IPS-15b (cell line): ENCODE measurements around the gene CEBPG.

Experiments used
- H3K27me3 ChIP-seq: one replicate; pipeline ENCODE4 v1.6.1; 2013; ENCODE audit warnings: low read length; ENCODE audit not compliant: control insufficient read depth, insufficient read depth
- H3K36me3 ChIP-seq: one replicate; pipeline ENCODE4 v1.6.1; 2013; ENCODE audit warnings: low read length; ENCODE audit not compliant: control insufficient read depth, insufficient read depth
- H3K4me1 ChIP-seq: one replicate; pipeline ENCODE4 v1.6.1; 2013; ENCODE audit warnings: mild to moderate bottlenecking, low read length; ENCODE audit not compliant: control insufficient read depth, insufficient read depth
- H3K4me3 ChIP-seq: one replicate; pipeline ENCODE4 v1.5.1; 2013; ENCODE audit warnings: low read depth, low read length
- H3K9ac ChIP-seq: one replicate; pipeline ENCODE4 v1.6.1; 2013; ENCODE audit warnings: low read depth, mild to moderate bottlenecking, low read length
- H3K9me3 ChIP-seq: one replicate; pipeline ENCODE4 v1.6.1; 2013; ENCODE audit warnings: mild to moderate bottlenecking, low read length; ENCODE audit not compliant: control insufficient read depth, insufficient read depth

Gene CEBPG

GRCh38 chr19:33386361-33386858 lies 12.9 kb downstream of the CEBPG start:
- Histone ChIP-seq H3K4me3 (no peak overlapping the region), H3K27me3 (no peaks in the 10 kb centered on the region), H3K9ac (no peak overlapping the region), H3K4me1 (peaks cover under 1% of the 10 kb centered on the region), H3K36me3 (peaks cover 13% of the 10 kb centered on the region), H3K9me3 (no peaks in the 10 kb centered on the region)

GRCh38 chr19:33387351-33388230 lies 14.1 kb downstream of the CEBPG start:
- no peaks in the 10 kb centered on the region for H3K9me3 ChIP-seq
- no peaks in the 10 kb centered on the region for H3K27me3 ChIP-seq
- H3K36me3 ChIP-seq: peaks cover 13% of the 10 kb centered on the region
- H3K4me1 ChIP-seq: no peaks in the 10 kb centered on the region
- H3K4me3 ChIP-seq: no peak overlapping the region
- H3K9ac ChIP-seq: no peak overlapping the region

GRCh38 chr19:33388231-33388724 lies 14.8 kb downstream of the CEBPG start:
- Histone ChIP-seq H3K4me3 (no peak overlapping the region), H3K27me3 (no peaks in the 10 kb centered on the region), H3K9ac (peak overlapping the region; percentile 8), H3K36me3 (peaks cover 13% of the 10 kb centered on the region), H3K9me3 (no peaks in the 10 kb centered on the region), H3K4me1 (no peaks in the 10 kb centered on the region)

- Histone ChIP-seq H3K4me1 (no peaks in the 10 kb centered on the region), H3K36me3 (peaks cover 13% of the 10 kb centered on the region), H3K9ac (peak overlapping the region; percentile 8), H3K9me3 (no peaks in the 10 kb centered on the region), H3K4me3 (no peak overlapping the region), H3K27me3 (no peaks in the 10 kb centered on the region)
Observed at GRCh38 chr19:33388725-33389420, 15.4 kb downstream of the CEBPG start.

- H3K9ac ChIP-seq: no peak overlapping the region
- H3K36me3 ChIP-seq: peaks cover 13% of the 10 kb centered on the region
- H3K4me3 ChIP-seq: no peak overlapping the region
- no peaks in the 10 kb centered on the region for H3K4me1 ChIP-seq
- H3K9me3 ChIP-seq: no peaks in the 10 kb centered on the region
- no peaks in the 10 kb centered on the region for H3K27me3 ChIP-seq
Observed at GRCh38 chr19:33389421-33390100, 16.1 kb downstream of the CEBPG start.

GRCh38 chr19:33390101-33390907 lies 16.8 kb downstream of the CEBPG start:
- Histone ChIP-seq H3K36me3 (peaks cover 13% of the 10 kb centered on the region), H3K27me3 (no peaks in the 10 kb centered on the region), H3K9me3 (no peaks in the 10 kb centered on the region), H3K9ac (no peak overlapping the region), H3K4me3 (no peak overlapping the region), H3K4me1 (no peaks in the 10 kb centered on the region)

- Histone ChIP-seq H3K36me3 (peaks cover 12% of the 10 kb centered on the region), H3K27me3 (no peaks in the 10 kb centered on the region), H3K4me1 (no peaks in the 10 kb centered on the region), H3K4me3 (no peak overlapping the region), H3K9me3 (no peaks in the 10 kb centered on the region), H3K9ac (no peak overlapping the region)
Observed at GRCh38 chr19:33390908-33391630, 17.6 kb downstream of the CEBPG start.

- H3K4me1 ChIP-seq: no peaks in the 10 kb centered on the region
- H3K9me3 ChIP-seq: no peaks in the 10 kb centered on the region
- no peak overlapping the region for H3K9ac ChIP-seq
- peaks cover 11% of the 10 kb centered on the region for H3K36me3 ChIP-seq
- H3K27me3 ChIP-seq: no peaks in the 10 kb centered on the region
- H3K4me3 ChIP-seq: no peak overlapping the region
Observed at GRCh38 chr19:33391631-33392249, 18.2 kb downstream of the CEBPG start.

GRCh38 chr19:33392341-33393285 lies 19.1 kb downstream of the CEBPG start:
- H3K4me3 ChIP-seq: no peak overlapping the region
- no peak overlapping the region for H3K9ac ChIP-seq
- H3K4me1 ChIP-seq: no peaks in the 10 kb centered on the region
- H3K36me3 ChIP-seq: peaks cover 5% of the 10 kb centered on the region
- no peaks in the 10 kb centered on the region for H3K9me3 ChIP-seq
- no peaks in the 10 kb centered on the region for H3K27me3 ChIP-seq
